ENCODE results near the gene TAF6L. TPM values are rescaled to one million over a fixed set of nuclear protein-coding genes. Genes with fewer than 3 reads are reported as not detected.
"Not testable (repeated sequence)": the region's sequence is repeated elsewhere in the genome, so short reads cannot be mapped to it uniquely, and the experiment has no call there.

TAF6L gene
- polyA plus RNA-seq, 4 donors = 13.5 to 28.5 (median 16.7) TPM

DNA sequence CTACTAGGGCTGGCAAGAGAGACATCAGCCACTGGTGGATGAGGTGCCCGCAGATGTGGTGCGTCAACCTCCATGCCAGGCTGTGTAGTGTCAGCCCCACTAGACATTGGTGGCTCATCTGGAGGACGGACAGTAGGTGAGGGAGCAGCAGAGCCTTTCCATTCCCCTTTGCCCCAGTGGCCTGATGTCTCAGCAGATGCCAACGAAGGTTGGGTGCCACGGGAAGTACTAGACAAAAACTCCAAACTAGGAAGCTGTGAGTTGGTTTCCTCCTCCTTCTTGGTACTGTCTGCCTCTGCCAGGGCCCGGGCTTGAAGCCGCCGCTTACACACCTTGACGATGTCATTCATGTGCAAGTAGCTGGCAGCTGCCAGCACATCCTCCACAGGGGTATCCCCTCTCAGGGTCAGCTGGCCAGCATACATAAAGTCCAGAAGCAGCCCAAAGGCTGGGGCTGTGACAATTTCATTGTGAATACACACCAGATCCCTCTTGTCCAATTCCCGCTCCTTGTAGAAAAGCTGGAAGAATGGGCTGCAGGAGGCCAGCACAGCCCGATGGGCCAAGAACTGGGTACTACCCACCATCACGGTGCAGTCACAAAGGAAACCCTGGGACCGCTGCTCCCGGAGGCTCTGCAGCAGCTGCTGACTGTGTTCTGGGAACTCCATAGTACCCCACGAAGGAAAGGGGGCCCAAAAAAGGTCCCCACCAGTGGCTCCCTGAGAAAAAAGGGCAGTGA, 18.0 kb upstream of the TAF6L start:
- peak overlapping the region; percentile 32 to 98 (median 94) for H3K27ac ChIP-seq (ENCODE audit: low read depth in 1 of 3, low read length in 2 of 3)
- H3K4me3 ChIP-seq (ENCODE audit: low read depth in 1 of 3, low read length in 3 of 3) = peak overlapping the region in 2 of 3 donors; percentile 58 to 77
- no peaks in the 10 kb centered on the region for H3K9me3 ChIP-seq (ENCODE audit: control insufficient read depth in 2 of 2, insufficient read depth in 1 of 2, low read depth in 1 of 2, low read length in 1 of 2)
- WGBS, 3 donors = 37 to 71% (median 55%) methylated on average over 14 to 15 of the region's 15 CpGs
- FAIRE-seq (no peak), DNase-seq (no peak)
- H3K36me3 ChIP-seq (ENCODE audit: control insufficient read depth in 3 of 3, insufficient read depth in 2 of 3, low read depth in 1 of 3, low read length in 3 of 3) = peaks cover 2 to 26% (median 3%) of the 10 kb centered on the region in 3 donors
- H3K27me3 ChIP-seq (ENCODE audit: control insufficient read depth in 3 of 3, insufficient read depth in 3 of 3, low read length in 3 of 3) = no peaks in the 10 kb centered on the region
- H3K4me1 ChIP-seq (ENCODE audit: control insufficient read depth in 3 of 3, insufficient read depth in 2 of 3, low read depth in 1 of 3, low read length in 2 of 3) = peaks cover 0 to 10% (median 7%) of the 10 kb centered on the region in 3 donors

GRCh38 chr11:62753736-62754603, 17.2 kb upstream of the TAF6L start, which contains the start of gene ZBTB3:
Gene ZBTB3, minus strand, starts transcription at chr11:62754160. Its CDS starts 496 bp downstream, at chr11:62753664.
- Histone ChIP-seq H3K27ac (ENCODE audit: low read depth in 1 of 3, low read length in 2 of 3) (peak within 1 kb of the TSS; percentile 66 to 98 (median 94)), H3K4me1 (ENCODE audit: control insufficient read depth in 3 of 3, insufficient read depth in 2 of 3, low read depth in 1 of 3, low read length in 2 of 3) (peaks cover 0 to 10% (median 7%) of the 10 kb centered on the region in 3 donors), H3K36me3 (ENCODE audit: control insufficient read depth in 3 of 3, insufficient read depth in 2 of 3, low read depth in 1 of 3, low read length in 3 of 3) (peaks cover 1 to 24% (median 2%) of the 10 kb centered on the region in 3 donors), H3K4me3 (ENCODE audit: low read depth in 1 of 3, low read length in 3 of 3) (peak within 1 kb of the TSS in 2 of 3 donors; percentile 58 to 77), H3K9me3 (ENCODE audit: control insufficient read depth in 2 of 2, insufficient read depth in 1 of 2, low read depth in 1 of 2, low read length in 1 of 2) (no peaks in the 10 kb centered on the region), H3K27me3 (ENCODE audit: control insufficient read depth in 3 of 3, insufficient read depth in 3 of 3, low read length in 3 of 3) (no peaks in the 10 kb centered on the region)
- DNase-seq (peak; percentile 99 to 100), FAIRE-seq (no peak)
- 0 to 1% (median 1%) methylated on average over 47 of the region's 47 CpGs for WGBS, 3 donors

GRCh38 chr11:62755086-62755615, 16.0 kb upstream of the TAF6L start:
- FAIRE-seq = no peak
- no peak for DNase-seq
- Histone ChIP-seq H3K4me1 (ENCODE audit: control insufficient read depth in 3 of 3, insufficient read depth in 2 of 3, low read depth in 1 of 3, low read length in 2 of 3) (peaks cover 0 to 10% (median 7%) of the 10 kb centered on the region in 3 donors), H3K27ac (ENCODE audit: low read depth in 1 of 3, low read length in 2 of 3) (no peak overlapping the region), H3K4me3 (ENCODE audit: low read depth in 1 of 3, low read length in 3 of 3) (no peak overlapping the region), H3K9me3 (ENCODE audit: control insufficient read depth in 2 of 2, insufficient read depth in 1 of 2, low read depth in 1 of 2, low read length in 1 of 2) (no peaks in the 10 kb centered on the region), H3K27me3 (ENCODE audit: control insufficient read depth in 3 of 3, insufficient read depth in 3 of 3, low read length in 3 of 3) (no peaks in the 10 kb centered on the region), H3K36me3 (ENCODE audit: control insufficient read depth in 3 of 3, insufficient read depth in 2 of 3, low read depth in 1 of 3, low read length in 3 of 3) (peaks cover 0 to 19% (median 2%) of the 10 kb centered on the region in 3 donors)
- whole genome bisulfite sequencing, 3 donors = 39 to 70% (median 58%) methylated on average over 10 of the region's 10 CpGs

DNA sequence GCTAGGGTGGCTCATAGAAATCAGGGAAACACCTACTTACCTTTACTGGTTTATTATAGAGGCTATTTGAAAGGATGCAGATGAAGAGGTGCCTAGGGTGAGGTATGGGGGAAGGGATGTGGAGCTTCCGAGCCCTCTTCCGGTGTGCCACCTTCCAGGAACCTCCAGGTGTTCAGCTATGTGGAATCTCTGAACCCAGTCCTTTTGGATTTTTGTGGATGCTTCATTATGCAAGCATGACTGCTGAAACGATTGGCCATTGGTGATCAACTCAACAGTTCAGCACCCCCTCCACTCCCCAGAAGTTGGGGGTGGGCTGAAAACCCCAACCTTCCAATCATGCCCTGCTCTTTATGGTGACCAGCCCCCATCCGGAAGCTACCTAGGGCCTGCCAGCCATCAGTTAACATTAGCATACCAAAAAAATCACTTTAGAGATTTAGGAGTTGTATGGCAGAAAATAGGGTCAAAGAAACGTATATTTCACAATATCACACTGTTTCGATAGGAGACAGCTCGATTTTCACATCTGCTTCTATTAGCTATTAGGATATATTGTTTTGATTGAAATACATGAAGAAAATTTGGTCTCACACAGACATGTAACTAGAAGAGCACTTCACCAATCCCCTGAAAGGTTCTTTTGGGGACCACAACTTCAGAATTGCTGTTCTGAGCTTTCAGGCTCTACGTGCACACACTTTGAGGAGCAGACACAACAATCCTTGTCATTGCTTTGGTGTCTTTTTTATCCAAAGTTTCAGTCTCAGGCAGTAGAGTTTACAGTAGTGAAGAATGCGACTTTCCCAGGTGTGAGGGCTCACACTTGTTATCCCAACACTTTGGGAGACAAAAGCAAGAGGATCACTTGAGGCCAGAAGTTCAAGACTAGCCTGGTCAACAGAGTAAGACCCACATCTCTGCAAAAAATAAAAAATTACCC, 13.1 kb upstream of the TAF6L start:
- no peak for FAIRE-seq
- no peaks in the 10 kb centered on the region for H3K27me3 ChIP-seq (ENCODE audit: control insufficient read depth in 3 of 3, insufficient read depth in 3 of 3, low read length in 3 of 3)
- H3K36me3 ChIP-seq (ENCODE audit: control insufficient read depth in 3 of 3, insufficient read depth in 2 of 3, low read depth in 1 of 3, low read length in 3 of 3) = peaks cover 0 to 7% (median 0%) of the 10 kb centered on the region in 3 donors

DNA sequence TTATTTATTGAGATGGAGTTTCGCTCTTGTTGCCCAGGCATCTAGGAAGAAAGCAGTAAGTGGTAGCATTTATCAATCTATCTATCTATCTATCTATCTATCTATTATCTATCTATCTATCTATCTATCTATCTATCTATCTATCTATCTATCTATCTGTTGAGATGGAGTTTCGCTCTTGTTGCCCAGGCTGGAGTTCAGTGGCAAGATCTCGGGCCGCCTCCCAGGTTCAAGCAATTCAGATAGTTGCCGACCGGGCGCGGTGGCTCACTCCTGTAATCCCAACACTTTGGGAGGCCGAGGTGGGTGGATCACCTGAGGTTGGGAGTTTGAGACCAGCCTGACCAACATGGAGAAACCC, 10.3 kb upstream of the TAF6L start:
- not testable (repeated sequence) for FAIRE-seq; H3K27me3 ChIP-seq (ENCODE audit: control insufficient read depth in 3 of 3, insufficient read depth in 3 of 3, low read length in 3 of 3); H3K9me3 ChIP-seq (ENCODE audit: control insufficient read depth in 2 of 2, insufficient read depth in 1 of 2, low read depth in 1 of 2, low read length in 1 of 2); H3K27ac ChIP-seq (ENCODE audit: low read depth in 1 of 3, low read length in 2 of 3); DNase-seq
- Histone ChIP-seq H3K4me3 (ENCODE audit: low read depth in 1 of 3, low read length in 3 of 3) (peak overlapping the region in 1 of 3 donors; percentile 28), H3K36me3 (ENCODE audit: control insufficient read depth in 3 of 3, insufficient read depth in 2 of 3, low read depth in 1 of 3, low read length in 3 of 3) (peaks cover 0 to 29% (median 4%) of the 10 kb centered on the region in 3 donors), H3K4me1 (ENCODE audit: control insufficient read depth in 3 of 3, insufficient read depth in 2 of 3, low read depth in 1 of 3, low read length in 2 of 3) (peaks cover 0 to 13% (median 5%) of the 10 kb centered on the region in 3 donors)
- 23 to 29% (median 23%) methylated on average over 9 of the region's 9 CpGs for WGBS, 3 donors

More for the DNA sequence above, 13.1 kb upstream of the TAF6L start:
- Histone ChIP-seq H3K4me1 (ENCODE audit: control insufficient read depth in 3 of 3, insufficient read depth in 2 of 3, low read depth in 1 of 3, low read length in 2 of 3) (peaks cover 5 to 18% (median 5%) of the 10 kb centered on the region in 3 donors), H3K4me3 (ENCODE audit: low read depth in 1 of 3, low read length in 3 of 3) (no peak overlapping the region), H3K27ac (ENCODE audit: low read depth in 1 of 3, low read length in 2 of 3) (no peak overlapping the region), H3K9me3 (ENCODE audit: control insufficient read depth in 2 of 2, insufficient read depth in 1 of 2, low read depth in 1 of 2, low read length in 1 of 2) (no peaks in the 10 kb centered on the region)
- DNase-seq = no peak
- 65 to 78% (median 76%) methylated on average over 9 of the region's 9 CpGs for WGBS, 3 donors

DNA sequence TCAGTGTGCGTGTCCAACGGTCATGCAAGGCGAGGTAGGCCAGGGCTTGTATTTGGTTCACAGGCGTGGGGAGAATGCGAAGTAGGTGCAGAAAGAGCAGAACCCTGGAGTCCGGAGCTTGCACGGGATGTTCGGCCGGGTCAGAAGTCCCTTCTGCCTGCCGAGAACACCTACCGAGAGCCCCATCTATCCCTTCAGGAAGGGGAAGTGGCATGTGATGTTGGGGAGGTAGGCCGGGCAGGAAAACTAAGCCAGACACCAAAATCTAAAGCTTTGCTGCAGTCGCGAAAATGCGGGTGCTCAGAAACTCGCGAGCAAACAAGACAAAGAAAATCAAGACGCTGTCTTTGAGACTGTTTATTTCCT, 435 bp upstream of the TAF6L start:
- Histone ChIP-seq H3K4me1 (ENCODE audit: control insufficient read depth in 3 of 3, insufficient read depth in 2 of 3, low read depth in 1 of 3, low read length in 2 of 3) (peaks cover 0 to 16% (median 3%) of the 10 kb centered on the region in 3 donors), H3K27me3 (ENCODE audit: control insufficient read depth in 3 of 3, insufficient read depth in 3 of 3, low read length in 3 of 3) (no peaks in the 10 kb centered on the region), H3K36me3 (ENCODE audit: control insufficient read depth in 3 of 3, insufficient read depth in 2 of 3, low read depth in 1 of 3, low read length in 3 of 3) (peaks cover 6 to 23% (median 10%) of the 10 kb centered on the region in 3 donors), H3K4me3 (ENCODE audit: low read depth in 1 of 3, low read length in 3 of 3) (peak overlapping the region; percentile 45 to 68 (median 58)), H3K9me3 (ENCODE audit: control insufficient read depth in 2 of 2, insufficient read depth in 1 of 2, low read depth in 1 of 2, low read length in 1 of 2) (no peaks in the 10 kb centered on the region), H3K27ac (ENCODE audit: low read depth in 1 of 3, low read length in 2 of 3) (peak overlapping the region; percentile 35 to 96 (median 95))
- no peak for FAIRE-seq
- DNase-seq = no peak
- WGBS, 3 donors = 1% methylated on average over 16 to 18 of the region's 18 CpGs

GRCh38 chr11:62774407-62774806, 3.2 kb downstream of the TAF6L start:
- Histone ChIP-seq H3K27me3 (ENCODE audit: control insufficient read depth in 3 of 3, insufficient read depth in 3 of 3, low read length in 3 of 3) (no peaks in the 10 kb centered on the region), H3K4me1 (ENCODE audit: control insufficient read depth in 3 of 3, insufficient read depth in 2 of 3, low read depth in 1 of 3, low read length in 2 of 3) (peaks cover 0 to 16% (median 3%) of the 10 kb centered on the region in 3 donors), H3K4me3 (ENCODE audit: low read depth in 1 of 3, low read length in 3 of 3) (no peak overlapping the region), H3K36me3 (ENCODE audit: control insufficient read depth in 3 of 3, insufficient read depth in 2 of 3, low read depth in 1 of 3, low read length in 3 of 3) (peaks cover 3 to 48% (median 3%) of the 10 kb centered on the region in 3 donors), H3K27ac (ENCODE audit: low read depth in 1 of 3, low read length in 2 of 3) (no peak overlapping the region), H3K9me3 (ENCODE audit: control insufficient read depth in 2 of 2, insufficient read depth in 1 of 2, low read depth in 1 of 2, low read length in 1 of 2) (no peaks in the 10 kb centered on the region)
- no peak for FAIRE-seq
- no peak for DNase-seq
- 87 to 92% (median 90%) methylated on average over 6 of the region's 6 CpGs for WGBS, 3 donors

All from small intestine (tissue), 7 donors.